Neural cell (in vitro differentiated cells): Measurements from ENCODE around the gene MARK3.

ENCODE experiments used
- EP300 ChIP-seq: fragments of 450-650 bp; conservative IDR thresholded peaks from 2 replicates; pipeline ENCODE4 v1.6.1; 2014; ENCODE audit warnings: antibody characterized with exemption, mild to moderate bottlenecking, moderate library complexity; ENCODE audit not compliant: poor library complexity, severe bottlenecking
- EZH2 ChIP-seq: fragments of 200-600, 300-800 bp; shearing (Covaris generic), sonication (generic); IDR thresholded peaks from 2 replicates; pipeline ENCODE4 v1.6.1; 2014; ENCODE audit warnings: antibody characterized with exemption, low read length, borderline replicate concordance, mild to moderate bottlenecking; ENCODE audit not compliant: insufficient read depth, poor library complexity, severe bottlenecking
- MXI1 ChIP-seq: fragments of 450-650 bp; conservative IDR thresholded peaks from 2 replicates; pipeline ENCODE4 v1.6.1; 2014; ENCODE audit warnings: antibody characterized with exemption, mild to moderate bottlenecking; ENCODE audit not compliant: poor library complexity, severe bottlenecking
- POLR2AphosphoS5 ChIP-seq: IDR thresholded peaks from 2 replicates; pipeline ENCODE4 v1.6.1; 2012
- RAD21 ChIP-seq: fragments of 450-650 bp; conservative IDR thresholded peaks from 2 replicates; pipeline ENCODE4 v1.6.1; 2014; ENCODE audit warnings: antibody characterized with exemption, mild to moderate bottlenecking, moderate library complexity
- REST ChIP-seq: IDR thresholded peaks from 2 replicates; pipeline ENCODE4 v1.6.1; 2012; ENCODE audit warnings: borderline replicate concordance
- SMC3 ChIP-seq: fragments of 450-650 bp; conservative IDR thresholded peaks from 2 replicates; pipeline ENCODE4 v1.6.1; 2014; ENCODE audit warnings: antibody characterized with exemption, mild to moderate bottlenecking, moderate library complexity; ENCODE audit not compliant: poor library complexity
- TAF1 ChIP-seq: IDR thresholded peaks from 2 replicates; pipeline ENCODE4 v1.6.1; 2012; ENCODE audit warnings: low read depth
- TF ChIP-seq, protein P1 (sequence below): fragments of 450-650 bp; IDR thresholded peaks from 2 replicates; pipeline ENCODE4 v1.5.1; 2014; ENCODE audit warnings: antibody characterized with exemption, mild to moderate bottlenecking, moderate library complexity; ENCODE audit not compliant: poor library complexity, severe bottlenecking

DNA sequence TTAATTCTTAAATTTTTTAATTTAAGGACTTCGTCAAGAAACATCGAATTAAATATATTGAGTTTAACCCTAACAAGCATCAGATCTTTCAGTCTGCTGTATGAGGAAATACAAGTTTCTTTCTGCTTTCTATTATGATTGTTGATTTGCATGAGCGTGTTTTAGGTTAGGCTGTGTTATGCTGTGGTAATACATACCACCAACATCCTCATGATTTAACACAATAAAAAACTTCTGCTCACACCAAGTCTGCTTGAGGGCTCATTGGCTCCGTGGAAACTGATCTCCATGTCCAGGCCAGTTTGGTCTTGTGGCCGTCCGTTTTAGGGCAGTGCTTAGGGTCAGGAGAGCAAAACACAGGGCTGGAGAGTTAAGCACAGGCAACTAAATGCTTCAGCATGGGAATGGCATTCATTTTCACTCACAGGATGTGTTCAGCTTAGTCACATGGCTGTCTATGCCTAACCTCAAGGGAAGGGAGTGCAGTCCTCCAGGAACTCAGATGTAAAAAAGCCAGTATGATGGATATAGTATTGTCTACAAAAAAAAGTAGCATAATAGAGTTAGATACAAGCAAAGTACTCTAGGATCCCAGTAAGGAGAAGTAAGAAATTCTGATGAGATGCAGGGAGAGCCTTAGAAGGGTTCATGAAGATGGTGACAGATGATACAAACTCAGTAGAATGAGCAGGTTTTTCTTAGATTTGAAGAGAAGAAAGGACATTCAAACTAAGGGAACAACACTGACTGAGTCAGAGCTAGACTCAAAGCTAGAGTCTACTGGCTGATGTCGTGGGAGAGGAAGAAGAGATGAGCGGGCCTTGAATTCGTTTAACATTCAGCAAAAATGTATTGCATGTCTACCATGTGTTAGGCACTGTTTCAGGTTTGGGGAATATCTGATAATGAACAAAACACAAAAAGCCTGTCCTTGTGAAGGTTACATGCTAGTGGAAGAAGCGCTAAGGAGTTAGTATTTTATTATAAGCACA, 16.3 kb downstream of the MARK3 start:
- TF ChIP-seq EZH2: no peak
- TF ChIP-seq, protein P1, sequence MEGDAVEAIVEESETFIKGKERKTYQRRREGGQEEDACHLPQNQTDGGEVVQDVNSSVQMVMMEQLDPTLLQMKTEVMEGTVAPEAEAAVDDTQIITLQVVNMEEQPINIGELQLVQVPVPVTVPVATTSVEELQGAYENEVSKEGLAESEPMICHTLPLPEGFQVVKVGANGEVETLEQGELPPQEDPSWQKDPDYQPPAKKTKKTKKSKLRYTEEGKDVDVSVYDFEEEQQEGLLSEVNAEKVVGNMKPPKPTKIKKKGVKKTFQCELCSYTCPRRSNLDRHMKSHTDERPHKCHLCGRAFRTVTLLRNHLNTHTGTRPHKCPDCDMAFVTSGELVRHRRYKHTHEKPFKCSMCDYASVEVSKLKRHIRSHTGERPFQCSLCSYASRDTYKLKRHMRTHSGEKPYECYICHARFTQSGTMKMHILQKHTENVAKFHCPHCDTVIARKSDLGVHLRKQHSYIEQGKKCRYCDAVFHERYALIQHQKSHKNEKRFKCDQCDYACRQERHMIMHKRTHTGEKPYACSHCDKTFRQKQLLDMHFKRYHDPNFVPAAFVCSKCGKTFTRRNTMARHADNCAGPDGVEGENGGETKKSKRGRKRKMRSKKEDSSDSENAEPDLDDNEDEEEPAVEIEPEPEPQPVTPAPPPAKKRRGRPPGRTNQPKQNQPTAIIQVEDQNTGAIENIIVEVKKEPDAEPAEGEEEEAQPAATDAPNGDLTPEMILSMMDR: no peak
- TF ChIP-seq POLR2AphosphoS5: no peak
- no peak for TF ChIP-seq EP300
- TF ChIP-seq RAD21: no peak
- no peak for TF ChIP-seq SMC3
- no peak for TF ChIP-seq REST
- TF ChIP-seq TAF1: no peak
- TF ChIP-seq MXI1: no peak
